ENCODE measurements around the gene UTF1.

UTF1 gene

DNA sequence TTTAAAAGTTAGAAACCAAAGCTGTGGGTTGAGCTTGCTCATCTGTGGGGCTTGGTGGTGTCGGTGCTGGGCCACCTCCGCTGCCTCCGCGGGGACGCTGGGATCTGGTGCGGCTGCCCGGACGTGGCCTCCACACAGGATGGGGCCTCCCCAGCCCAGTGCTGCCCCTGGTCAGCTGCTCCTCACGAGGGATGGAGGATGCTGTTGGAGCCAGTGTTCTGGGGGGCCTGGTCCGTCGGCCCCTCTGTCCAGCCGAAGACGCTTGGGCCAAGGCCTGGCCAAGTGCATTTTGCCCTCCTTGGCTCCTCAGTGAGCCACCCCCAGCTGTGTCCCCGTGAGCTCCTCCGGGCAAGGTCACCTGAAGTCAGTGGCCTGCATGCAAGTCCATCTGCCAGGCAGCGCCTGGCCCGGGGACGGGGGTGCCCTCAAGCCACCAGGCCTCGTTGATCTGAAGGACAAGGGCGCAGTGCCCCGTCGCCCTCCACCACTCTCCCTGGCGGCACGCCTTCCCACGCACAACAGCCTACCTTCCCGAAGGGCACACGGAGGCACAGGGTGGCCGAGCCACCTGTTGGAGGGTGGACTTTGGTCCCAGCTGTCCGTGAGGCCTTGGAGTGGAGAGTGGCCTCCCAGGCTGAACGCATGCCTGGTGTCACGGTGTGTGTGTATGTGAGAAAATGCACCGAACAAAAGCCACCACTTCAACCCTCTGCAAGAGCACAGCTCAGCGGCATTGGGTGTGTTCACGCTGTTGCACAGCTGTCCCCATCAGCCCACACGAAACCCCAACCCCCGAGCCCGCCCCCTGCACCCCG lies 42.7 kb upstream of the UTF1 start:
- Histone ChIP-seq H3K9me3 (no peaks in the 10 kb centered on the region), H3K36me3 (no peaks in the 10 kb centered on the region), H3K4me3 (ENCODE audit: low read depth in 1 of 2, low read length in 1 of 2) (no peak overlapping the region), H3K4me1 (ENCODE audit: control insufficient read depth in 1 of 2, insufficient read depth in 1 of 2, low read depth in 1 of 2, low read length in 1 of 2) (no peaks in the 10 kb centered on the region), H3K27ac (no peak overlapping the region), H3K27me3 (no peaks in the 10 kb centered on the region)
- TF ChIP-seq CTCF (IDR thresholded peaks at IDR 0.05), result no peak

GRCh38 chr10:133187906-133188681 lies 41.9 kb upstream of the UTF1 start:
- no peaks in the 10 kb centered on the region for H3K9me3 ChIP-seq
- no peak for TF ChIP-seq CTCF (IDR thresholded peaks at IDR 0.05)
- no peaks in the 10 kb centered on the region for H3K4me1 ChIP-seq (ENCODE audit: control insufficient read depth in 1 of 2, insufficient read depth in 1 of 2, low read depth in 1 of 2, low read length in 1 of 2)
- no peak overlapping the region for H3K27ac ChIP-seq
- H3K4me3 ChIP-seq (ENCODE audit: low read depth in 1 of 2, low read length in 1 of 2), result no peak overlapping the region
- H3K36me3 ChIP-seq, result no peaks in the 10 kb centered on the region
- no peaks in the 10 kb centered on the region for H3K27me3 ChIP-seq

DNA sequence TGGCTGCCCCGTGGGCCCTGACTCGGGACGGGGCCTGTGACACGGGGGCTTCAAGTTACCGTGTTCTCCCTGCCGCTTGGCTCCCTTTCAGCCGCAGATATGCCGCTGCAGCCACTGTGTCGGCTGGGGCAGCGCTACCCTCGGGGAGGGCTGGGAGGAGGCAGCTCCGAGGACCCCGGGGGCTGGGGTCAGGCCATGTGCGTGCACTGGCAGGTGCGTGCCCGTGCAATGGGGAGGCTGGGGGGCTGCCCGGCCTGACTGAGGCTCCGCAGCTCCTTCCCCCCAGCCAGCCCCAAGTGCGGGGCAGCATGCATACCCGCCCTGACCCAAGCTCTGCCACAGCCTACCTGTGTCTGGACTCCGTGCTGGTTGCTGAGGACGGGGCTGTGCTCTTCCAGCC lies 40.8 kb upstream of the UTF1 start:
- TF ChIP-seq CTCF (IDR thresholded peaks at IDR 0.05), result no peak
- Histone ChIP-seq H3K36me3 (no peaks in the 10 kb centered on the region), H3K4me3 (ENCODE audit: low read depth in 1 of 2, low read length in 1 of 2) (no peak overlapping the region), H3K4me1 (ENCODE audit: control insufficient read depth in 1 of 2, insufficient read depth in 1 of 2, low read depth in 1 of 2, low read length in 1 of 2) (no peaks in the 10 kb centered on the region), H3K27me3 (peaks cover 5% of the 10 kb centered on the region), H3K27ac (no peak overlapping the region), H3K9me3 (no peaks in the 10 kb centered on the region)

DNA sequence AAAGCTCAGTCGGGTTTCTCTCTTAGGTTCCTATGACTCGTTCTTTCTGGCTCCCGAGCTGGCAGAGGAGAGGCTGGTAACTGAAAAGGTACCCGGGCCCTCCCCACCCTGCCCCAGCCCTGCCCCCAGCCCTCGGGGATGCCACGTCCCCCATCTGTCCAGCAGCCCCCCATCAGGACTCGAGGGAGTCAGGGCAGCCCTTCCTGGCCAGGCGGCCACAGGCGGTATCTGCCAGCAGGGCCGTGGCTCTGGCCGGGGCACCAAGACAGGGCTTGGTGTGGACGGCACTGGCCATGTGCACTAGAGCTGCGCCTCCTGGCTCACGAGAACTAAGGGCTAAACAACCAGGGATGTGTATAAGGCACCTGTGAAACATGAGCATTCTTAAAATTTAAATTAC lies 40.3 kb upstream of the UTF1 start:
- no peaks in the 10 kb centered on the region for H3K9me3 ChIP-seq

DNA sequence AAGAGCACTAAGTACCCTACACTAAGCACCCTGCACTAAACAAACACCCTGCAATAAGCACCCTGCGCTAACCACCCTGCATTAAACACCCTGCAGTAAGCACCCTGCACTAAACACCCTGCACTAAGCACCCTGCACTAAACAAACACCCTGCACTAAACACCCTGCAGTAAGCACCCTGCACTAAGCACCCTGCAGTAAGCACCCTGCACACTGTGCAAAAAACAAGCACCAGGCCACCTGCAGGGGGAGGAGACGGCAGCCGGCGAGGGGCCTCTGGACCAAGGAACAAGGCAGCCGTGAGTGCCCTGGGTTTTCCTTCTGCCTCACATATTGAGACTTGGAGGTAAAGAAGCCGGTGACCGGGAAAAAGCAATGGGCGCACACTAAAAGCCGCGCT lies 39.8 kb upstream of the UTF1 start:
- Histone ChIP-seq H3K36me3 (no peaks in the 10 kb centered on the region), H3K4me1 (ENCODE audit: control insufficient read depth in 1 of 2, insufficient read depth in 1 of 2, low read depth in 1 of 2, low read length in 1 of 2) (no peaks in the 10 kb centered on the region), H3K9me3 (no peaks in the 10 kb centered on the region), H3K27ac (no peak overlapping the region), H3K4me3 (ENCODE audit: low read depth in 1 of 2, low read length in 1 of 2) (no peak overlapping the region), H3K27me3 (peaks cover 9% of the 10 kb centered on the region)
- no peak for TF ChIP-seq CTCF (IDR thresholded peaks at IDR 0.05)

More for the DNA sequence above, 40.3 kb upstream of the UTF1 start:
- H3K4me3 ChIP-seq (ENCODE audit: low read depth in 1 of 2, low read length in 1 of 2), result no peak overlapping the region
- no peak overlapping the region for H3K27ac ChIP-seq
- no peaks in the 10 kb centered on the region for H3K36me3 ChIP-seq
- TF ChIP-seq CTCF (IDR thresholded peaks at IDR 0.05), result no peak
- peaks cover 9% of the 10 kb centered on the region for H3K27me3 ChIP-seq
- H3K4me1 ChIP-seq (ENCODE audit: control insufficient read depth in 1 of 2, insufficient read depth in 1 of 2, low read depth in 1 of 2, low read length in 1 of 2), result no peaks in the 10 kb centered on the region

Data from neutrophil (primary cell).